Measurements from ENCODE around the gene IMP3. TPM values are rescaled to one million over a fixed set of nuclear protein-coding genes. Genes with fewer than 3 reads are reported as not detected.

IMP3 gene
- total and polyA plus RNA-seq, 8 donors: 18.7 to 39.6 (median 30.8) TPM

GRCh38 chr15:75606711-75607699 is 33.0 kb downstream of the IMP3 start:
- ATAC-seq (no peak), DNase-seq (no peak), FAIRE-seq (no peak)
- 83 to 87% methylated on average over 6 of the region's 6 CpGs for WGBS, 2 donors
- Histone ChIP-seq H3K36me3 (peaks cover 0 to 19% (median 10%) of the 10 kb centered on the region in 3 donors), H3K9me3 (no peaks in the 10 kb centered on the region), H3K4me3 (no peak overlapping the region), H3K27ac (no peak overlapping the region), H3K27me3 (no peaks in the 10 kb centered on the region), H3K4me1 (no peaks in the 10 kb centered on the region)
- intact Hi-C loops (cut with DNase I): no loop called here
- no peak for TF ChIP-seq CTCF (IDR thresholded peaks at IDR 0.05)

- no peak for TF ChIP-seq CTCF (IDR thresholded peaks at IDR 0.05)
- H3K9me3 ChIP-seq: no peaks in the 10 kb centered on the region
- H3K4me1 ChIP-seq: no peaks in the 10 kb centered on the region
- DNase-seq (no peak), FAIRE-seq (no peak), ATAC-seq (no peak)
- no peak overlapping the region for H3K27ac ChIP-seq
- peaks cover 0 to 19% (median 10%) of the 10 kb centered on the region in 3 donors for H3K36me3 ChIP-seq
- no peak overlapping the region for H3K4me3 ChIP-seq
- intact Hi-C loops (cut with DNase I): no loop called here
- WGBS, 2 donors: 90 to 96% methylated on average over 8 of the region's 8 CpGs
- no peaks in the 10 kb centered on the region for H3K27me3 ChIP-seq
Measured at GRCh38 chr15:75606026-75606425, 34.0 kb downstream of the IMP3 start.

GRCh38 chr15:75599401-75599800 is 40.6 kb downstream of the IMP3 start:
- H3K27me3 ChIP-seq: no peaks in the 10 kb centered on the region
- no peak overlapping the region for H3K4me3 ChIP-seq
- no peaks in the 10 kb centered on the region for H3K9me3 ChIP-seq
- H3K27ac ChIP-seq: no peak overlapping the region
- H3K4me1 ChIP-seq: peaks cover 0 to 4% (median 0%) of the 10 kb centered on the region in 3 donors
- TF ChIP-seq CTCF (IDR thresholded peaks at IDR 0.05): no peak
- FAIRE-seq (no peak), ATAC-seq (no peak), DNase-seq (no peak)
- H3K36me3 ChIP-seq: peaks cover 0 to 7% (median 6%) of the 10 kb centered on the region in 3 donors
- intact Hi-C loops (cut with DNase I): no loop called here
- WGBS, 2 donors: 81 to 86% methylated on average over 2 of the region's 2 CpGs

GRCh38 chr15:75598361-75598760 is 41.7 kb downstream of the IMP3 start:
- TF ChIP-seq CTCF (IDR thresholded peaks at IDR 0.05): no peak
- no peak for FAIRE-seq
- 97 to 98% methylated on average over 4 of the region's 4 CpGs for WGBS, 2 donors
- H3K4me1 ChIP-seq: peaks cover 0 to 4% (median 0%) of the 10 kb centered on the region in 3 donors
- no peak overlapping the region for H3K27ac ChIP-seq
- no peak for ATAC-seq
- no peaks in the 10 kb centered on the region for H3K9me3 ChIP-seq
- DNase-seq: no peak
- peaks cover 0 to 7% (median 6%) of the 10 kb centered on the region in 3 donors for H3K36me3 ChIP-seq
- no peak overlapping the region for H3K4me3 ChIP-seq
- no peaks in the 10 kb centered on the region for H3K27me3 ChIP-seq
- intact Hi-C loops (cut with DNase I): no loop called here
